ENCODE data around the gene KCNMA1.
A peak's percentile ranks its signal among the peaks of the same experiment; 100 is the strongest.
"Not testable (repeated sequence)": the region's sequence is repeated elsewhere in the genome, so short reads cannot be mapped to it uniquely, and the experiment has no call there.

The KCNMA1 gene

GRCh38 chr10:77637532-77638320 is at the start of gene KCNMA1:
TSS of gene KCNMA1 (minus strand) at chr10:77637808.
- no peak for DNase-seq

GRCh38 chr10:77686650-77687417 is 49.2 kb upstream of the KCNMA1 start:
- DNase-seq, result no peak

GRCh38 chr10:77686096-77686495 is 48.5 kb upstream of the KCNMA1 start:
- DNase-seq, result no peak

- no peak for DNase-seq
Measured at GRCh38 chr10:77685432-77685831, 47.8 kb upstream of the KCNMA1 start.

GRCh38 chr10:77683088-77683432 is 45.5 kb upstream of the KCNMA1 start:
- DNase-seq, result not testable (repeated sequence)

GRCh38 chr10:77682393-77683087 is 44.9 kb upstream of the KCNMA1 start:
- DNase-seq, result no peak

- no peak for DNase-seq
Measured at GRCh38 chr10:77681839-77682238, 44.2 kb upstream of the KCNMA1 start.

GRCh38 chr10:77680811-77681210 is 43.2 kb upstream of the KCNMA1 start:
- DNase-seq, result no peak

GRCh38 chr10:77680065-77680464 is 42.5 kb upstream of the KCNMA1 start:
- no peak for DNase-seq

- DNase-seq, result no peak
Measured at GRCh38 chr10:77679217-77679616, 41.6 kb upstream of the KCNMA1 start.

- DNase-seq, result no peak
Measured at GRCh38 chr10:77678146-77678545, 40.5 kb upstream of the KCNMA1 start.

GRCh38 chr10:77675347-77675746 is 37.7 kb upstream of the KCNMA1 start:
- no peak for DNase-seq

GRCh38 chr10:77673515-77674140 is 36.0 kb upstream of the KCNMA1 start:
- peak; percentile 22 for DNase-seq

GRCh38 chr10:77673101-77673500 is 35.5 kb upstream of the KCNMA1 start:
- DNase-seq, result peak; percentile 29

GRCh38 chr10:77671594-77672252 is 34.1 kb upstream of the KCNMA1 start:
- DNase-seq, result no peak

- DNase-seq, result no peak
Measured at GRCh38 chr10:77670817-77671443, 33.3 kb upstream of the KCNMA1 start.

- DNase-seq, result no peak
Measured at GRCh38 chr10:77669892-77670291, 32.3 kb upstream of the KCNMA1 start.

GRCh38 chr10:77667426-77668324 is 30.1 kb upstream of the KCNMA1 start:
- DNase-seq, result peak; percentile 13

- no peak for DNase-seq
Measured at GRCh38 chr10:77666821-77667220, 29.2 kb upstream of the KCNMA1 start.

GRCh38 chr10:77664696-77665095 is 27.1 kb upstream of the KCNMA1 start:
- DNase-seq, result no peak

GRCh38 chr10:77664008-77664407 is 26.4 kb upstream of the KCNMA1 start:
- no peak for DNase-seq
